ENCODE results near the gene BLOC1S5.

BLOC1S5 gene

GRCh38 chr6:8108031-8108660, 44.0 kb upstream of the BLOC1S5 start:
- no peak for DNase-seq (ENCODE audit: low read depth)
- H3K4me3 ChIP-seq (ENCODE audit: low read depth, low read length): no peak overlapping the region

GRCh38 chr6:8105791-8106190, 41.6 kb upstream of the BLOC1S5 start:
- no peak for DNase-seq (ENCODE audit: low read depth)
- no peak for TF ChIP-seq MAX (IDR thresholded peaks at IDR 0.05; ENCODE audit: low read depth, low read length)
- H3K4me3 ChIP-seq (ENCODE audit: low read depth, low read length): no peak overlapping the region

More at GRCh38 chr6:8108031-8108660, 44.0 kb upstream of the BLOC1S5 start:
- TF ChIP-seq MAX (IDR thresholded peaks at IDR 0.05; ENCODE audit: low read depth, low read length) (no peak), MYC (IDR thresholded peaks at IDR 0.05; ENCODE audit: low read depth, low read length) (no peak), CTCF (IDR thresholded peaks at IDR 0.05; ENCODE audit: low read depth, low read length) (no peak), POLR2A (IDR thresholded peaks at IDR 0.05; ENCODE audit: extremely low read depth, insufficient read length) (no peak)

- no peak for DNase-seq (ENCODE audit: low read depth)
- TF ChIP-seq MAX (IDR thresholded peaks at IDR 0.05; ENCODE audit: low read depth, low read length) (no peak), MYC (IDR thresholded peaks at IDR 0.05; ENCODE audit: low read depth, low read length) (no peak), CTCF (IDR thresholded peaks at IDR 0.05; ENCODE audit: low read depth, low read length) (no peak), POLR2A (IDR thresholded peaks at IDR 0.05; ENCODE audit: extremely low read depth, insufficient read length) (no peak)
Observed at GRCh38 chr6:8103726-8104125, 39.5 kb upstream of the BLOC1S5 start.

GRCh38 chr6:8102122-8102958, 38.2 kb upstream of the BLOC1S5 start, which contains the start of gene EEF1E1:
Gene EEF1E1 (minus strand): TSS chr6:8102548. CDS start chr6:8102521, 27 bp downstream.
- TF ChIP-seq MYC (IDR thresholded peaks at IDR 0.05; ENCODE audit: low read depth, low read length) (no peak; the same call in 1 of the 2 replicates), CTCF (IDR thresholded peaks at IDR 0.05; ENCODE audit: low read depth, low read length) (no peak), MAX (IDR thresholded peaks at IDR 0.05; ENCODE audit: low read depth, low read length) (peak; percentile 84), POLR2A (IDR thresholded peaks at IDR 0.05; ENCODE audit: extremely low read depth, insufficient read length) (peak; percentile 67)
- H3K4me3 ChIP-seq (ENCODE audit: low read depth, low read length): peak within 1 kb of the TSS; percentile 97
- peak; percentile 97 for DNase-seq (ENCODE audit: low read depth)

More at GRCh38 chr6:8103726-8104125, 39.5 kb upstream of the BLOC1S5 start:
- no peak overlapping the region for H3K4me3 ChIP-seq (ENCODE audit: low read depth, low read length)

GRCh38 chr6:8100159-8100854, 36.1 kb upstream of the BLOC1S5 start:
- TF ChIP-seq POLR2A (IDR thresholded peaks at IDR 0.05; ENCODE audit: extremely low read depth, insufficient read length): no peak
- peak overlapping the region; percentile 52 for H3K4me3 ChIP-seq (ENCODE audit: low read depth, low read length)
- peak; percentile 40 for DNase-seq (ENCODE audit: low read depth)

GRCh38 chr6:8090650-8091049, 26.5 kb upstream of the BLOC1S5 start:
- H3K4me3 ChIP-seq (ENCODE audit: low read depth, low read length): no peak overlapping the region
- TF ChIP-seq MAX (IDR thresholded peaks at IDR 0.05; ENCODE audit: low read depth, low read length): no peak
- TF ChIP-seq MYC (IDR thresholded peaks at IDR 0.05; ENCODE audit: low read depth, low read length): no peak
- no peak for TF ChIP-seq CTCF (IDR thresholded peaks at IDR 0.05; ENCODE audit: low read depth, low read length)
- no peak for TF ChIP-seq POLR2A (IDR thresholded peaks at IDR 0.05; ENCODE audit: extremely low read depth, insufficient read length)
- DNase-seq (ENCODE audit: low read depth): no peak
